ENCODE data around the gene PRKAG3. TPM values are rescaled to one million over a fixed set of nuclear protein-coding genes. Genes with fewer than 3 reads are reported as not detected.

Gene PRKAG3
- total and polyA plus RNA-seq, 9 of the 15 experiments (the other 6 are each of a cell fraction or from before 2014, with no cell fraction given), result not detected

DNA sequence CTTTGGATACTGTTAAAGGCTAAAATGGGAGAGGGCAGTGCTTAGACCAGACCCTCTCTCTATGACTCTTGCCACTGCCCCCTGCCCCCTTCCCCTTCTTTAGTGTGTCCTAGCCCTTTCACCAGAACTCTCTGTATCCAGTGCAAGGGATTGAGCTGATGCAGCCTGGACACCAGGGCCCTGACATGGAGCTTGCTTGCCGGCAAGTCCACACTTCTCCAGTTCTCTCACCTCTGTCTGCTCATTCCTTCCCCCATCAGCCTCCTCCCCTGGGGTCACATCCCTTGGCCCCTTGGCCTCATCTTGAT, 26.5 kb upstream of the PRKAG3 start:
- Histone ChIP-seq H3K27ac (ENCODE audit: extremely low read depth, low read depth, low read length) (no peak overlapping the region), H3K79me2 (ENCODE audit: control insufficient read depth, insufficient read depth, low read length) (no peaks in the 10 kb centered on the region), H3K36me3 (ENCODE audit: control insufficient read depth, insufficient read depth, low read length) (no peaks in the 10 kb centered on the region), H4K20me1 (replicated peaks; ENCODE audit: control insufficient read depth, insufficient read depth, low read length) (peaks cover 6% of the 10 kb centered on the region; the same call in 1 of the 2 replicates), H3K4me3 (no peak overlapping the region), H3K9me1 (ENCODE audit: control insufficient read depth, insufficient read depth, low read length) (no peaks in the 10 kb centered on the region), H3K4me2 (ENCODE audit: insufficient read depth, low read length) (no peak overlapping the region), H3K9ac (ENCODE audit: insufficient read depth in 1 of 2, low read depth in 2 of 2, low read length in 2 of 2) (no peak overlapping the region), H2AFZ (ENCODE audit: low read depth, low read length) (no peak overlapping the region), H3K4me1 (replicated peaks in 1 of 2; ENCODE audit: control insufficient read depth in 2 of 2, insufficient read depth in 2 of 2, low read length in 2 of 2) (peaks cover 3 to 15% of the 10 kb centered on the region in 2 experiments; a peak in 3 of 5 replicates), H3K9me3 (replicated peaks; ENCODE audit: control insufficient read depth, insufficient read depth, low read depth, low read length) (no peaks in the 10 kb centered on the region), H3K27me3 (ENCODE audit: control insufficient read depth in 2 of 2, insufficient read depth in 2 of 2, low read length in 2 of 2) (peaks cover 0 to 58% of the 10 kb centered on the region in 2 experiments; a peak in 4 of 5 replicates)
- ChIA-PET POLR2A (interaction anchor here (0.6 kb wide), 1 partner anchor 27 kb away, joined by 3 read pairs; no protein-coding TSS in a partner anchor), CTCF (ENCODE audit: low intra/inter-chr PET ratio) (no interaction called here)
- FAIRE-seq (no peak), ATAC-seq (no peak), DNase-seq (ENCODE audit: extremely low read depth in 1 of 4, low spot score in 3 of 4) (no peak)
- 0% methylated on average over 1 of the region's 1 CpG for WGBS (ENCODE audit: insufficient coverage, low coverage, missing lambda C conversion rate)
- intact Hi-C loops (cut with micrococcal nuclease) (loop anchor here (10.0 kb wide), 1 partner anchor 297 kb away; no protein-coding TSS in a partner anchor), in situ Hi-C loops (cut with MboI) (loop anchor here (10.0 kb wide), 1 partner anchor 257 kb away; no protein-coding TSS in a partner anchor)
- no TSS peak for BruUV-seq (replicated peaks)
- TF ChIP-seq, protein P1, sequence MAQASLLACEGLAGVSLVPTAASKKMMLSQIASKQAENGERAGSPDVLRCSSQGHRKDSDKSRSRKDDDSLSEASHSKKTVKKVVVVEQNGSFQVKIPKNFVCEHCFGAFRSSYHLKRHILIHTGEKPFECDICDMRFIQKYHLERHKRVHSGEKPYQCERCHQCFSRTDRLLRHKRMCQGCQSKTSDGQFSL (CRISPR knock-in tag; IDR thresholded peaks at IDR 0.05), result no peak
- TF ChIP-seq, protein P1 (tag; IDR thresholded peaks at IDR 0.05), result no peak
- TF ChIP-seq PTBP1 (IDR thresholded peaks at IDR 0.05; ENCODE audit: low read depth, low read length), result no peak
- no peak for TF ChIP-seq TBP (optimal IDR thresholded peaks at IDR 0.05; ENCODE audit: low read depth, low read length)
- TF ChIP-seq, protein P2, sequence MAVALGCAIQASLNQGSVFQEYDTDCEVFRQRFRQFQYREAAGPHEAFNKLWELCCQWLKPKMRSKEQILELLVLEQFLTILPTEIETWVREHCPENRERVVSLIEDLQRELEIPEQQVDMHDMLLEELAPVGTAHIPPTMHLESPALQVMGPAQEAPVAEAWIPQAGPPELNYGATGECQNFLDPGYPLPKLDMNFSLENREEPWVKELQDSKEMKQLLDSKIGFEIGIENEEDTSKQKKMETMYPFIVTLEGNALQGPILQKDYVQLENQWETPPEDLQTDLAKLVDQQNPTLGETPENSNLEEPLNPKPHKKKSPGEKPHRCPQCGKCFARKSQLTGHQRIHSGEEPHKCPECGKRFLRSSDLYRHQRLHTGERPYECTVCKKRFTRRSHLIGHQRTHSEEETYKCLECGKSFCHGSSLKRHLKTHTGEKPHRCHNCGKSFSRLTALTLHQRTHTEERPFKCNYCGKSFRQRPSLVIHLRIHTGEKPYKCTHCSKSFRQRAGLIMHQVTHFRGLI (CRISPR knock-in tag; IDR thresholded peaks at IDR 0.05), result no peak
- TF ChIP-seq MCM2 (IDR thresholded peaks at IDR 0.05; ENCODE audit: low read depth), result no peak
- no peak for TF ChIP-seq CEBPB (tag; IDR thresholded peaks at IDR 0.05)
- TF ChIP-seq, protein P3, sequence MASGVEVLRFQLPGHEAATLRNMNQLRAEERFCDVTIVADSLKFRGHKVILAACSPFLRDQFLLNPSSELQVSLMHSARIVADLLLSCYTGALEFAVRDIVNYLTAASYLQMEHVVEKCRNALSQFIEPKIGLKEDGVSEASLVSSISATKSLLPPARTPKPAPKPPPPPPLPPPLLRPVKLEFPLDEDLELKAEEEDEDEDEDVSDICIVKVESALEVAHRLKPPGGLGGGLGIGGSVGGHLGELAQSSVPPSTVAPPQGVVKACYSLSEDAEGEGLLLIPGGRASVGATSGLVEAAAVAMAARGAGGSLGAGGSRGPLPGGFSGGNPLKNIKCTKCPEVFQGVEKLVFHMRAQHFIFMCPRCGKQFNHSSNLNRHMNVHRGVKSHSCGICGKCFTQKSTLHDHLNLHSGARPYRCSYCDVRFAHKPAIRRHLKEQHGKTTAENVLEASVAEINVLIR (CRISPR knock-in tag; IDR thresholded peaks at IDR 0.05), result no peak
- TF ChIP-seq, protein P4, sequence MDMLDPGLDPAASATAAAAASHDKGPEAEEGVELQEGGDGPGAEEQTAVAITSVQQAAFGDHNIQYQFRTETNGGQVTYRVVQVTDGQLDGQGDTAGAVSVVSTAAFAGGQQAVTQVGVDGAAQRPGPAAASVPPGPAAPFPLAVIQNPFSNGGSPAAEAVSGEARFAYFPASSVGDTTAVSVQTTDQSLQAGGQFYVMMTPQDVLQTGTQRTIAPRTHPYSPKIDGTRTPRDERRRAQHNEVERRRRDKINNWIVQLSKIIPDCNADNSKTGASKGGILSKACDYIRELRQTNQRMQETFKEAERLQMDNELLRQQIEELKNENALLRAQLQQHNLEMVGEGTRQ (CRISPR knock-in tag; IDR thresholded peaks at IDR 0.05), result no peak
- TF ChIP-seq GATA2 (CRISPR knock-in tag; IDR thresholded peaks at IDR 0.05), result no peak
- TF ChIP-seq RBM15 (IDR thresholded peaks at IDR 0.05; ENCODE audit: insufficient read depth, low read length), result no peak
- no peak for TF ChIP-seq NR2F6 (CRISPR knock-in tag; IDR thresholded peaks at IDR 0.05)
- TF ChIP-seq ZNF57 (CRISPR knock-in tag; IDR thresholded peaks at IDR 0.05), result no peak
- TF ChIP-seq, protein P5, sequence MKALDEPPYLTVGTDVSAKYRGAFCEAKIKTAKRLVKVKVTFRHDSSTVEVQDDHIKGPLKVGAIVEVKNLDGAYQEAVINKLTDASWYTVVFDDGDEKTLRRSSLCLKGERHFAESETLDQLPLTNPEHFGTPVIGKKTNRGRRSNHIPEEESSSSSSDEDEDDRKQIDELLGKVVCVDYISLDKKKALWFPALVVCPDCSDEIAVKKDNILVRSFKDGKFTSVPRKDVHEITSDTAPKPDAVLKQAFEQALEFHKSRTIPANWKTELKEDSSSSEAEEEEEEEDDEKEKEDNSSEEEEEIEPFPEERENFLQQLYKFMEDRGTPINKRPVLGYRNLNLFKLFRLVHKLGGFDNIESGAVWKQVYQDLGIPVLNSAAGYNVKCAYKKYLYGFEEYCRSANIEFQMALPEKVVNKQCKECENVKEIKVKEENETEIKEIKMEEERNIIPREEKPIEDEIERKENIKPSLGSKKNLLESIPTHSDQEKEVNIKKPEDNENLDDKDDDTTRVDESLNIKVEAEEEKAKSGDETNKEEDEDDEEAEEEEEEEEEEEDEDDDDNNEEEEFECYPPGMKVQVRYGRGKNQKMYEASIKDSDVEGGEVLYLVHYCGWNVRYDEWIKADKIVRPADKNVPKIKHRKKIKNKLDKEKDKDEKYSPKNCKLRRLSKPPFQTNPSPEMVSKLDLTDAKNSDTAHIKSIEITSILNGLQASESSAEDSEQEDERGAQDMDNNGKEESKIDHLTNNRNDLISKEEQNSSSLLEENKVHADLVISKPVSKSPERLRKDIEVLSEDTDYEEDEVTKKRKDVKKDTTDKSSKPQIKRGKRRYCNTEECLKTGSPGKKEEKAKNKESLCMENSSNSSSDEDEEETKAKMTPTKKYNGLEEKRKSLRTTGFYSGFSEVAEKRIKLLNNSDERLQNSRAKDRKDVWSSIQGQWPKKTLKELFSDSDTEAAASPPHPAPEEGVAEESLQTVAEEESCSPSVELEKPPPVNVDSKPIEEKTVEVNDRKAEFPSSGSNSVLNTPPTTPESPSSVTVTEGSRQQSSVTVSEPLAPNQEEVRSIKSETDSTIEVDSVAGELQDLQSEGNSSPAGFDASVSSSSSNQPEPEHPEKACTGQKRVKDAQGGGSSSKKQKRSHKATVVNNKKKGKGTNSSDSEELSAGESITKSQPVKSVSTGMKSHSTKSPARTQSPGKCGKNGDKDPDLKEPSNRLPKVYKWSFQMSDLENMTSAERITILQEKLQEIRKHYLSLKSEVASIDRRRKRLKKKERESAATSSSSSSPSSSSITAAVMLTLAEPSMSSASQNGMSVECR (CRISPR knock-in tag; IDR thresholded peaks at IDR 0.05), result no peak

Data from K562 (cell line).